Measurements from ENCODE around the gene ABTB2. TPM values are rescaled to one million over a fixed set of nuclear protein-coding genes. Genes with fewer than 3 reads are reported as not detected.

Gene ABTB2
- total and polyA plus RNA-seq, 2 experiments from 2014 or later: 2.6 to 12.1 TPM

GRCh38 chr11:34135439-34135838, 222.4 kb downstream of the ABTB2 start:
- no peak overlapping the region for H3K27ac ChIP-seq (ENCODE audit: low read depth)
- peaks cover 2% of the 10 kb centered on the region for H3K27me3 Mint-ChIP-seq (ENCODE audit: insufficient read depth, low read depth, poor library complexity)
- peaks cover 91% of the 10 kb centered on the region for H3K36me3 Mint-ChIP-seq (ENCODE audit: low read depth)
- no peaks in the 10 kb centered on the region for H3K9me2 ChIP-seq (ENCODE audit: insufficient read depth)
- DNase-seq (ENCODE audit: low spot score) (no peak), ATAC-seq (no peak)
- H3K4me2 ChIP-seq: no peak overlapping the region
- H3K79me2 ChIP-seq (replicated peaks; ENCODE audit: insufficient read depth): no peaks in the 10 kb centered on the region
- H3K36me3 ChIP-seq (ENCODE audit: insufficient read depth): peaks cover 35% of the 10 kb centered on the region
- no peaks in the 10 kb centered on the region for H3K27me3 ChIP-seq (ENCODE audit: insufficient read depth)
- H3K9me3 Mint-ChIP-seq: no peaks in the 10 kb centered on the region
- H3K4me1 ChIP-seq (ENCODE audit: insufficient read depth): no peaks in the 10 kb centered on the region
- H2AFZ ChIP-seq: no peak overlapping the region
- no peak overlapping the region for H3K27ac Mint-ChIP-seq
- H3K4me3 Mint-ChIP-seq: no peak overlapping the region
- peaks cover 3% of the 10 kb centered on the region; the same call in 1 of the 2 replicates for H4K20me1 ChIP-seq (replicated peaks; ENCODE audit: insufficient read depth)
- no peak overlapping the region for H3K4me3 ChIP-seq
- no peak for TF ChIP-seq POLR2AphosphoS5 (IDR thresholded peaks at IDR 0.05; ENCODE audit: low read depth)
- no peaks in the 10 kb centered on the region for H3K4me1 Mint-ChIP-seq
- no peaks in the 10 kb centered on the region for H3F3A ChIP-seq (replicated peaks; ENCODE audit: low read depth)

- H3K4me2 ChIP-seq: no peak overlapping the region
- H3F3A ChIP-seq (replicated peaks; ENCODE audit: low read depth): no peaks in the 10 kb centered on the region
- no peaks in the 10 kb centered on the region for H3K9me3 Mint-ChIP-seq
- no peak overlapping the region for H2AFZ ChIP-seq
- H3K4me1 Mint-ChIP-seq: no peaks in the 10 kb centered on the region
- H3K4me3 ChIP-seq: no peak overlapping the region
- TF ChIP-seq ETS1 (IDR thresholded peaks at IDR 0.05): no peak
- H3K27ac ChIP-seq (ENCODE audit: low read depth): no peak overlapping the region
- no peak overlapping the region for H3K27ac Mint-ChIP-seq
- ATAC-seq: no peak
- H3K36me3 ChIP-seq (ENCODE audit: insufficient read depth): peaks cover 35% of the 10 kb centered on the region
- H3K79me2 ChIP-seq (replicated peaks; ENCODE audit: insufficient read depth): no peaks in the 10 kb centered on the region
- H4K20me1 ChIP-seq (replicated peaks; ENCODE audit: insufficient read depth): 0 out of 2 replicates have a peak, but pooled peaks cover 3% of the 10 kb centered on the region
- H3K27me3 ChIP-seq (ENCODE audit: insufficient read depth): no peaks in the 10 kb centered on the region
- H3K9me2 ChIP-seq (ENCODE audit: insufficient read depth): no peaks in the 10 kb centered on the region
- no peaks in the 10 kb centered on the region for H3K4me1 ChIP-seq (ENCODE audit: insufficient read depth)
- no peak overlapping the region for H3K4me3 Mint-ChIP-seq
- H3K27me3 Mint-ChIP-seq (ENCODE audit: insufficient read depth, low read depth, poor library complexity): peaks cover 2% of the 10 kb centered on the region
- DNase-seq (ENCODE audit: low spot score): no peak
- peaks cover 88% of the 10 kb centered on the region for H3K36me3 Mint-ChIP-seq (ENCODE audit: low read depth)
Observed at GRCh38 chr11:34134765-34135164, 223.0 kb downstream of the ABTB2 start.

DNA sequence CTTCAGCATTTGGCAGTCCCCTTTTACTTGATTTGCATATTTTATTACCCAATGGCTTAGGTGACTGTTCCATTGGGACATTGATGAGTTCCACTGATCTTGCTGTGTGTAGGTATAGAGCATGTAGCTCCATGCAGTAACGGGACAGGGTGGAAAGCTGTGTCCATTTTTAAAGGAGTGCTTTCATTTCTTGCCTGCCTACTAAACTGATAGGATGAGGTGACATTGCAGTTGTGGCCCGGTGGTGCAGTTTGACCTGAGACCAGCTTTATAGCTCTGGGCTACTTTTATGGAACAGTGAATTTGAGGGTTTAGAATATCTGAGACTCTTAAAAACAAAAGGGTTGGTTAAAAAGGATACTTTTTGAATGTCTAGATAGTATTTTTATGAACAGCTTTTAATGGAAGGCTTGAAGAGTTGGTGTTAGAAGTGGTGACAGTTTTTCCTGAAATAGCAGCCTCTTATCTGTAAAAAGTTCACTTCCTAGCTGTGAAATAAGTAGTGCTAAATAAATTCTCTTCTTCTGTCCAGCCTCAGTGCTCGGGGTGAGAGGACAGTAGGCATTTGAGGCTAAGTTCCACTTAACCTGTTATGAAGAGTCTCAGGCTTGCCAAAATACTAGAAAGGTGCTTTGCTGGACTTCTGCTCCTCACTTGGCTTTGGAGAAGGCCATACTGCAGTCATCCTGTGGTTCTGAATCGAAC, 225.4 kb downstream of the ABTB2 start:
- Mint-ChIP-seq H3K4me3 (no peak overlapping the region), H3K27ac (no peak overlapping the region), H3K9me3 (no peaks in the 10 kb centered on the region), H3K36me3 (ENCODE audit: low read depth) (peaks cover 87% of the 10 kb centered on the region), H3K27me3 (ENCODE audit: insufficient read depth, low read depth, poor library complexity) (peaks cover 2% of the 10 kb centered on the region), H3K4me1 (no peaks in the 10 kb centered on the region)
- Histone ChIP-seq H2AFZ (no peak overlapping the region), H4K20me1 (replicated peaks; ENCODE audit: insufficient read depth) (0 out of 2 replicates have a peak, but pooled peaks cover 5% of the 10 kb centered on the region), H3F3A (replicated peaks; ENCODE audit: low read depth) (no peaks in the 10 kb centered on the region), H3K27me3 (ENCODE audit: insufficient read depth) (no peaks in the 10 kb centered on the region), H3K36me3 (ENCODE audit: insufficient read depth) (peaks cover 49% of the 10 kb centered on the region), H3K79me2 (replicated peaks; ENCODE audit: insufficient read depth) (no peaks in the 10 kb centered on the region), H3K27ac (ENCODE audit: low read depth) (no peak overlapping the region), H3K9me2 (ENCODE audit: insufficient read depth) (no peaks in the 10 kb centered on the region), H3K4me1 (ENCODE audit: insufficient read depth) (no peaks in the 10 kb centered on the region), H3K4me2 (no peak overlapping the region), H3K4me3 (no peak overlapping the region)
- DNase-seq (ENCODE audit: low spot score) (no peak), ATAC-seq (no peak)
- TF ChIP-seq JUNB (IDR thresholded peaks at IDR 0.05; ENCODE audit: unreplicated experiment) (no peak), STAT1 (IDR thresholded peaks at IDR 0.05; ENCODE audit: unreplicated experiment) (no peak), EZH2phosphoT487 (IDR thresholded peaks at IDR 0.05; ENCODE audit: unreplicated experiment) (no peak), POLR2AphosphoS5 (IDR thresholded peaks at IDR 0.05; ENCODE audit: low read depth) (no peak), CREB1 (CRISPR knock-in tag; IDR thresholded peaks at IDR 0.05; ENCODE audit: low read depth) (no peak)
- TF ChIP-seq, protein P1, sequence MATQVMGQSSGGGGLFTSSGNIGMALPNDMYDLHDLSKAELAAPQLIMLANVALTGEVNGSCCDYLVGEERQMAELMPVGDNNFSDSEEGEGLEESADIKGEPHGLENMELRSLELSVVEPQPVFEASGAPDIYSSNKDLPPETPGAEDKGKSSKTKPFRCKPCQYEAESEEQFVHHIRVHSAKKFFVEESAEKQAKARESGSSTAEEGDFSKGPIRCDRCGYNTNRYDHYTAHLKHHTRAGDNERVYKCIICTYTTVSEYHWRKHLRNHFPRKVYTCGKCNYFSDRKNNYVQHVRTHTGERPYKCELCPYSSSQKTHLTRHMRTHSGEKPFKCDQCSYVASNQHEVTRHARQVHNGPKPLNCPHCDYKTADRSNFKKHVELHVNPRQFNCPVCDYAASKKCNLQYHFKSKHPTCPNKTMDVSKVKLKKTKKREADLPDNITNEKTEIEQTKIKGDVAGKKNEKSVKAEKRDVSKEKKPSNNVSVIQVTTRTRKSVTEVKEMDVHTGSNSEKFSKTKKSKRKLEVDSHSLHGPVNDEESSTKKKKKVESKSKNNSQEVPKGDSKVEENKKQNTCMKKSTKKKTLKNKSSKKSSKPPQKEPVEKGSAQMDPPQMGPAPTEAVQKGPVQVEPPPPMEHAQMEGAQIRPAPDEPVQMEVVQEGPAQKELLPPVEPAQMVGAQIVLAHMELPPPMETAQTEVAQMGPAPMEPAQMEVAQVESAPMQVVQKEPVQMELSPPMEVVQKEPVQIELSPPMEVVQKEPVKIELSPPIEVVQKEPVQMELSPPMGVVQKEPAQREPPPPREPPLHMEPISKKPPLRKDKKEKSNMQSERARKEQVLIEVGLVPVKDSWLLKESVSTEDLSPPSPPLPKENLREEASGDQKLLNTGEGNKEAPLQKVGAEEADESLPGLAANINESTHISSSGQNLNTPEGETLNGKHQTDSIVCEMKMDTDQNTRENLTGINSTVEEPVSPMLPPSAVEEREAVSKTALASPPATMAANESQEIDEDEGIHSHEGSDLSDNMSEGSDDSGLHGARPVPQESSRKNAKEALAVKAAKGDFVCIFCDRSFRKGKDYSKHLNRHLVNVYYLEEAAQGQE (IDR thresholded peaks at IDR 0.05; ENCODE audit: unreplicated experiment): no peak

Measured in GM23338 (cell line).